H9 (cell line): Measurements from ENCODE around the gene DYNC1H1. TPM values are rescaled to one million over a fixed set of nuclear protein-coding genes. Genes with fewer than 3 reads are reported as not detected.
A peak's percentile ranks its signal among the peaks of the same experiment; 100 is the strongest.

Experiments
- DNase-seq: peaks from one replicate; pipeline ENCODE4 v3.0.0-alpha.2; 2017
- H2AFZ ChIP-seq: one replicate; pipeline ENCODE4 v1.6.1; 2013; ENCODE audit warnings: mild to moderate bottlenecking, low read length, control low read depth, moderate library complexity
- H2AK5ac ChIP-seq: 2 replicates; pipeline ENCODE4 v1.6.1; 2013; ENCODE audit warnings: low read length, control low read depth, mixed read lengths; ENCODE audit not compliant: insufficient read length
- H2BK120ac ChIP-seq: one replicate; pipeline ENCODE4 v1.6.1; 2013; ENCODE audit warnings: low read depth, mild to moderate bottlenecking, low read length, control low read depth, inconsistent platforms; ENCODE audit not compliant: poor library complexity, severe bottlenecking
- H2BK12ac ChIP-seq: 2 replicates; pipeline ENCODE4 v1.6.1; 2013; ENCODE audit warnings: low read length, control low read depth, mixed read lengths, low read depth; ENCODE audit not compliant: insufficient read length
- H2BK15ac ChIP-seq: 2 replicates; pipeline ENCODE4 v1.6.1; 2013; ENCODE audit warnings: low read depth, low read length, control low read depth
- H2BK20ac ChIP-seq: one replicate; pipeline ENCODE4 v1.6.1; 2013; ENCODE audit warnings: low read depth, mild to moderate bottlenecking, low read length, control low read depth, inconsistent platforms; ENCODE audit not compliant: poor library complexity, severe bottlenecking
- H2BK5ac ChIP-seq: 2 replicates; pipeline ENCODE4 v1.6.1; 2013; ENCODE audit warnings: low read length, control low read depth, mixed read lengths; ENCODE audit not compliant: insufficient read length
- H3K14ac ChIP-seq: 2 replicates; pipeline ENCODE4 v1.6.1; 2013; ENCODE audit warnings: low read length, control low read depth; ENCODE audit not compliant: insufficient read depth
- H3K18ac ChIP-seq: 2 replicates; pipeline ENCODE4 v1.6.1; 2013; ENCODE audit warnings: low read depth, mild to moderate bottlenecking, mixed read lengths, low read length, control low read depth; ENCODE audit not compliant: insufficient read length
- H3K23ac ChIP-seq: 2 replicates; pipeline ENCODE4 v1.6.1; 2013; ENCODE audit warnings: low read length, control low read depth, mixed read lengths, low read depth; ENCODE audit not compliant: insufficient read length
- H3K23me2 ChIP-seq: 2 replicates; pipeline ENCODE4 v1.6.1; 2013; ENCODE audit warnings: low read depth, mild to moderate bottlenecking, mixed read lengths, low read length, control low read depth; ENCODE audit not compliant: insufficient read length, poor library complexity, severe bottlenecking
- H3K27ac ChIP-seq: 2 replicates; pipeline ENCODE4 v1.5.1; 2013; ENCODE audit warnings: low read length, control low read depth, mixed read lengths, low read depth; ENCODE audit not compliant: insufficient read length
- H3K27me3 ChIP-seq: 2 replicates; pipeline ENCODE4 v1.6.1; 2013; ENCODE audit warnings: low read length, control low read depth, inconsistent platforms; ENCODE audit not compliant: insufficient read depth
- H3K4ac ChIP-seq: 2 replicates; pipeline ENCODE4 v1.6.1; 2013; ENCODE audit warnings: low read depth, mild to moderate bottlenecking, control low read depth, inconsistent platforms, low read length, moderate library complexity
- H3K4me1 ChIP-seq: 2 replicates; pipeline ENCODE4 v1.6.1; 2013; ENCODE audit warnings: low read length, control low read depth, inconsistent platforms; ENCODE audit not compliant: insufficient read depth
- H3K4me2 ChIP-seq: 2 replicates; pipeline ENCODE4 v1.6.1; 2013; ENCODE audit warnings: low read length, control low read depth, mixed read lengths; ENCODE audit not compliant: insufficient read length, insufficient read depth
- H3K56ac ChIP-seq: 2 replicates; pipeline ENCODE4 v1.6.1; 2013; ENCODE audit warnings: low read depth, mild to moderate bottlenecking, mixed read lengths, low read length, control low read depth; ENCODE audit not compliant: insufficient read length
- H3K79me1 ChIP-seq: 2 replicates; pipeline ENCODE4 v1.6.1; 2013; ENCODE audit warnings: low read depth, mild to moderate bottlenecking, moderate library complexity, low read length, control low read depth, inconsistent platforms; ENCODE audit not compliant: insufficient read depth, poor library complexity, severe bottlenecking
- H3K79me2 ChIP-seq: 2 replicates; pipeline ENCODE4 v1.6.1; 2013; ENCODE audit warnings: low read length, control low read depth, inconsistent platforms; ENCODE audit not compliant: insufficient read depth
- H3K9ac ChIP-seq: 2 replicates; pipeline ENCODE4 v1.6.1; 2013; ENCODE audit warnings: low read length, control low read depth, mixed read lengths; ENCODE audit not compliant: insufficient read length; ENCODE audit errors: extremely low read depth
- H3K9me3 ChIP-seq: one replicate; pipeline ENCODE4 v1.6.1; 2013; ENCODE audit warnings: low read depth, low read length, inconsistent platforms; ENCODE audit not compliant: control insufficient read depth
- H3T11ph ChIP-seq: one replicate; pipeline ENCODE4 v1.6.1; 2013; ENCODE audit warnings: mild to moderate bottlenecking, low read length, control low read depth, inconsistent platforms
- H4K20me1 ChIP-seq: one replicate; pipeline ENCODE4 v1.6.1; 2013; ENCODE audit not compliant: control insufficient read depth, insufficient read length, insufficient read depth
- H4K5ac ChIP-seq: 2 replicates; pipeline ENCODE4 v1.6.1; 2013; ENCODE audit warnings: low read depth, mild to moderate bottlenecking, mixed read lengths, low read length, control low read depth; ENCODE audit not compliant: insufficient read length
- H4K8ac ChIP-seq: replicated peaks from 2 replicates; pipeline ENCODE4 v1.6.1; 2013; ENCODE audit warnings: low read length, control low read depth, mixed read lengths, low read depth; ENCODE audit not compliant: insufficient read length
- H4K91ac ChIP-seq: 2 replicates; pipeline ENCODE4 v1.6.1; 2013; ENCODE audit warnings: low read depth, mild to moderate bottlenecking, moderate library complexity, mixed read lengths, low read length, control low read depth; ENCODE audit not compliant: insufficient read length
- H3K27ac Mint-ChIP-seq, 3 experiments: 2 replicates in 2 of 3; 3 replicates in 1 of 3; pipeline ENCODE4 v1.8.0; 2020 to 2021; ENCODE audit warnings: mixed read lengths in 3 of 3, mild to moderate bottlenecking in 1 of 3, moderate library complexity in 1 of 3
- H3K27me3 Mint-ChIP-seq: 2 replicates; pipeline ENCODE4 v1.8.0; 2021; ENCODE audit warnings: low read depth, mild to moderate bottlenecking, moderate library complexity, mixed read lengths
- H3K36me3 Mint-ChIP-seq, 3 experiments: 2 replicates in 2 of 3; 3 replicates in 1 of 3; pipeline ENCODE4 v1.8.0; 2020 to 2021; ENCODE audit warnings: low read depth in 3 of 3, mixed read lengths in 3 of 3; ENCODE audit not compliant: insufficient read depth in 1 of 3
- H3K4me1 Mint-ChIP-seq, 2 experiments: 2 replicates each; pipeline ENCODE4 v1.8.0; 2020; ENCODE audit warnings: mixed read lengths in 2 of 2
- H3K4me3 Mint-ChIP-seq, 2 experiments: 2 replicates in 1 of 2; 3 replicates in 1 of 2; pipeline ENCODE4 v1.8.0; 2020 to 2021; ENCODE audit warnings: mild to moderate bottlenecking in 2 of 2, mixed read lengths in 2 of 2, moderate library complexity in 1 of 2
- H3K9me3 Mint-ChIP-seq, 2 experiments: 2 replicates in 1 of 2; 3 replicates in 1 of 2; pipeline ENCODE4 v1.8.0; 2020; ENCODE audit warnings: mild to moderate bottlenecking in 2 of 2, mixed read lengths in 2 of 2, moderate library complexity in 1 of 2
- WGBS: extraction: QIAGEN DNeasy Blood & Tissue Kit; methylation state at CpG from one replicate; pipeline ENCODE4 v1.1.7; 2013; ENCODE audit warnings: missing lambda C conversion rate, low lambda C conversion rate, mixed read lengths; ENCODE audit not compliant: insufficient read length; ENCODE audit errors: extremely low coverage; 5-methylcytosine and 5-hydroxymethylcytosine counted together
- total RNA-seq: library from RNA; stranded (reverse); gene quantifications from 2 replicates; pipeline ENCODE4 v1.2.1, GENCODE V29; 2021
- TF ChIP-seq, protein P1 (sequence below): fragments of 200-600 bp; sonication (generic); conservative IDR thresholded peaks from 3 replicates; pipeline ENCODE4 v1.8.0; 2021; ENCODE audit warnings: antibody characterized with exemption, mild to moderate bottlenecking

The DYNC1H1 gene
- total RNA-seq, 1 experiment from 2014 or later = 359 TPM

DNA sequence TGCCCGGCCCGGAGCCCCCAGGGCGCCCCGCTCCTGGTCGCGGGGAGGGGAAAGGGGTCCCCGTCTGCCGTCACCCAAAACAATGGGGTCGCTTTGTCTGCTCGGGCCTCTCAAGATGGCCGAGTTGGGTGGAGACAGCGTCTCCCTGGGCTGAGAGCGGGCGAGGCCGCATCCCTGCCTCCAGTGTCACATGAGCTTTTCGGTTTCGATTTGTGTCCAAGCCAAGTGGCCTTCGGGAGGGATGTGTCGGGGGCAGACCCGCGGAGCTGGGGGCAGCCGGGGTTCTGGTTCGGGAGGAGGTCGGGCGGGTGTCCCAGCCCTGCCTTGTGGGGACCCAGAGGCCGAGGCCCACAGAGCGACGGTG is 790 bp downstream of the DYNC1H1 start:
- Histone ChIP-seq H4K91ac (no peak overlapping the region), H3K27ac (no peak overlapping the region), H4K5ac (no peak overlapping the region), H3K4me1 (no peaks in the 10 kb centered on the region), H4K20me1 (no peaks in the 10 kb centered on the region), H3K9ac (peak overlapping the region; percentile 75), H2BK12ac (no peak overlapping the region), H3K9me3 (no peaks in the 10 kb centered on the region), H3T11ph (no peak overlapping the region), H3K4me2 (peak overlapping the region; percentile 91), H3K79me1 (peaks cover 4% of the 10 kb centered on the region), H2BK15ac (no peak overlapping the region), H2BK20ac (no peak overlapping the region), H3K14ac (no peak overlapping the region), H2AK5ac (no peak overlapping the region), H2BK120ac (no peak overlapping the region), H4K8ac (no peak overlapping the region), H3K23ac (no peak overlapping the region), H3K79me2 (peaks cover 30% of the 10 kb centered on the region; the same call in 1 of the 2 replicates), H2AFZ (no peak overlapping the region), H3K27me3 (peaks cover 4% of the 10 kb centered on the region; the same call in 1 of the 2 replicates), H3K23me2 (peaks cover 14% of the 10 kb centered on the region), H3K18ac (no peak overlapping the region), H2BK5ac (no peak overlapping the region), H3K4ac (no peak overlapping the region), H3K56ac (no peak overlapping the region)
- Mint-ChIP-seq H3K27ac (peak overlapping the region in 2 of 3 experiments; percentile 67 to 93; a peak in 3 of 7 replicates), H3K4me3 (peak overlapping the region; percentile 91 to 93), H3K4me1 (peaks cover 25 to 30% of the 10 kb centered on the region in 2 experiments), H3K9me3 (no peaks in the 10 kb centered on the region; a peak in 1 of 5 replicates), H3K36me3 (peaks cover 9 to 20% (median 15%) of the 10 kb centered on the region in 3 experiments), H3K27me3 (peaks cover 37% of the 10 kb centered on the region)
- peak; percentile 61 for DNase-seq
- WGBS = no CpG with 5 or more reads among the region's 28 CpGs
- TF ChIP-seq, protein P1, sequence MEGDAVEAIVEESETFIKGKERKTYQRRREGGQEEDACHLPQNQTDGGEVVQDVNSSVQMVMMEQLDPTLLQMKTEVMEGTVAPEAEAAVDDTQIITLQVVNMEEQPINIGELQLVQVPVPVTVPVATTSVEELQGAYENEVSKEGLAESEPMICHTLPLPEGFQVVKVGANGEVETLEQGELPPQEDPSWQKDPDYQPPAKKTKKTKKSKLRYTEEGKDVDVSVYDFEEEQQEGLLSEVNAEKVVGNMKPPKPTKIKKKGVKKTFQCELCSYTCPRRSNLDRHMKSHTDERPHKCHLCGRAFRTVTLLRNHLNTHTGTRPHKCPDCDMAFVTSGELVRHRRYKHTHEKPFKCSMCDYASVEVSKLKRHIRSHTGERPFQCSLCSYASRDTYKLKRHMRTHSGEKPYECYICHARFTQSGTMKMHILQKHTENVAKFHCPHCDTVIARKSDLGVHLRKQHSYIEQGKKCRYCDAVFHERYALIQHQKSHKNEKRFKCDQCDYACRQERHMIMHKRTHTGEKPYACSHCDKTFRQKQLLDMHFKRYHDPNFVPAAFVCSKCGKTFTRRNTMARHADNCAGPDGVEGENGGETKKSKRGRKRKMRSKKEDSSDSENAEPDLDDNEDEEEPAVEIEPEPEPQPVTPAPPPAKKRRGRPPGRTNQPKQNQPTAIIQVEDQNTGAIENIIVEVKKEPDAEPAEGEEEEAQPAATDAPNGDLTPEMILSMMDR = no peak
